Ovary (tissue), 9 donors: ENCODE data around the gene PLB1. TPM values are rescaled to one million over a fixed set of nuclear protein-coding genes. Genes with fewer than 3 reads are reported as not detected.

Source experiments
- DNase-seq, 5 donors: peaks; one replicate each; pipeline ENCODE4 v3.0.0-alpha.2; 2019 to 2020
- H3K27ac ChIP-seq, 2 donors: fragments of 200-600 bp; one replicate each; pipeline versions ENCODE4 v1.5.1 to v1.8.0; 2019 to 2022
- H3K27me3 ChIP-seq: fragments of 200-600 bp; one replicate; pipeline ENCODE4 v1.8.0; 2022
- H3K36me3 ChIP-seq: fragments of 200-600 bp; sonication (generic); one replicate; pipeline ENCODE4 v1.5.1; 2019
- H3K4me1 ChIP-seq: one replicate; pipeline ENCODE4 v1.8.1; 2013; ENCODE audit warnings: mild to moderate bottlenecking, moderate library complexity; ENCODE audit not compliant: insufficient read depth
- H3K4me3 ChIP-seq: fragments of 200-600 bp; sonication (generic); one replicate; pipeline ENCODE4 v1.5.1; 2017
- H3K9me3 ChIP-seq, 2 donors: fragments of 200-600 bp in 1 of 2; sonication (generic) in 1 of 2; one replicate each; pipeline versions ENCODE4 v1.5.1 to v1.8.1; 2013 to 2019; ENCODE audit warnings: mild to moderate bottlenecking in 1 of 2, moderate library complexity in 1 of 2
- CTCF ChIP-seq, 3 donors: fragments of 450-650 bp in 2 of 3; fragments of 200-600 bp in 1 of 3; IDR thresholded peaks; one replicate each; pipeline versions ENCODE4 v1.5.1 to v1.8.0; 2016 to 2022; ENCODE audit warnings: antibody characterized with exemption in 3 of 3, mild to moderate bottlenecking in 1 of 3
- EP300 ChIP-seq: sonication (generic); formaldehyde crosslinking; IDR thresholded peaks from one replicate; pipeline ENCODE4 v1.6.1; 2017; ENCODE audit warnings: antibody characterized with exemption
- POLR2A ChIP-seq: fragments of 450-650 bp; IDR thresholded peaks from one replicate; pipeline ENCODE4 v1.6.1; 2017; ENCODE audit warnings: antibody characterized with exemption, mild to moderate bottlenecking, moderate library complexity
- WGBS, 3 donors: extraction: QIAGEN DNeasy Blood & Tissue Kit in 1 of 3; methylation state at CpG; one replicate each; pipeline versions ENCODE4 v1.1.5 to v1.1.7; 2013 to 2017; 5-methylcytosine and 5-hydroxymethylcytosine counted together
- intact Hi-C, 4 donors: fragments of 100-400 bp; cut with DNase I; formaldehyde crosslinking; loops; one replicate each; pipeline versions ENCODE4 v1.11.0 to v1.15.1; 2022 to 2023
- polyA plus RNA-seq, 2 donors: library from polyadenylated mRNA; stranded (reverse); fragments of 200-250 nt in 1 of 2; fragments of 350-450 nt in 1 of 2; fragmentation: Illumina TruSeq in 1 of 2; extraction: RNeasy Lipid Tissue Mini Kit (QIAGEN cat#74804) in 1 of 2; gene quantifications; one replicate each; pipeline ENCODE4 v1.2.3, GENCODE V29; 2013 to 2014
- total RNA-seq, 7 donors: library from RNA; depleted of rRNA in 2 of 7; stranded (reverse); fragments of >200 nt in 2 of 7; fragmentation: NEBNext Ultra II Directional in 3 of 7; extraction: Animal tissue kit (Norgen Biotek cat#: 25700) in 3 of 7; gene quantifications; one replicate each; pipeline versions ENCODE4 v1.1.0 to v1.2.4, GENCODE V29; 2016 to 2023
- donor health status: DM: no; HTN: no; CAD: no; lungs with moderate emphysema.
- donor health status: DM: no; HTN: no; CAD: no.
- donor health status: Bipolar disorder and iron deficiency.
- donor health status: DM: yes; HTN: yes; CAD: no.
- donor health status: DM: no; HTN: no; CAD: no.
- donor health status: DM: yes; HTN: yes; CAD: no.

The PLB1 gene
- total and polyA plus RNA-seq, 9 donors: 0.99 to 9.3 (median 2.7) TPM

- Histone ChIP-seq H3K4me1 (peaks cover 18% of the 10 kb centered on the region), H3K9me3 (no peaks in the 10 kb centered on the region), H3K36me3 (no peaks in the 10 kb centered on the region), H3K27me3 (no peaks in the 10 kb centered on the region), H3K4me3 (no peak overlapping the region), H3K27ac (no peak overlapping the region)
- DNase-seq: no peak
- 59 to 70% (median 66%) methylated on average over 4 of the region's 4 CpGs for WGBS, 3 donors
- no peak for TF ChIP-seq EP300
- TF ChIP-seq CTCF (IDR thresholded peaks at IDR 0.05): no peak
- no peak for TF ChIP-seq POLR2A
- intact Hi-C loops: no loop called here
These were observed 153.0 kb downstream of the PLB1 start for GRCh38 chr2:28648671-28649395.

- H3K9me3 ChIP-seq: no peaks in the 10 kb centered on the region
- peaks cover 15% of the 10 kb centered on the region for H3K4me1 ChIP-seq
- H3K27ac ChIP-seq: no peak overlapping the region
- TF ChIP-seq CTCF (IDR thresholded peaks at IDR 0.05): no peak
- no peak for TF ChIP-seq POLR2A
- no peak for TF ChIP-seq EP300
- intact Hi-C loops: no loop called here
- 88 to 93% (median 93%) methylated on average over 8 of the region's 8 CpGs for whole genome bisulfite sequencing, 3 donors
- H3K27me3 ChIP-seq: no peaks in the 10 kb centered on the region
- H3K36me3 ChIP-seq: no peaks in the 10 kb centered on the region
- H3K4me3 ChIP-seq: no peak overlapping the region
- DNase-seq: no peak
These were observed 153.8 kb downstream of the PLB1 start for GRCh38 chr2:28649481-28650265.

- no peak for DNase-seq
These were observed 154.4 kb downstream of the PLB1 start for GRCh38 chr2:28650266-28650584.

DNA sequence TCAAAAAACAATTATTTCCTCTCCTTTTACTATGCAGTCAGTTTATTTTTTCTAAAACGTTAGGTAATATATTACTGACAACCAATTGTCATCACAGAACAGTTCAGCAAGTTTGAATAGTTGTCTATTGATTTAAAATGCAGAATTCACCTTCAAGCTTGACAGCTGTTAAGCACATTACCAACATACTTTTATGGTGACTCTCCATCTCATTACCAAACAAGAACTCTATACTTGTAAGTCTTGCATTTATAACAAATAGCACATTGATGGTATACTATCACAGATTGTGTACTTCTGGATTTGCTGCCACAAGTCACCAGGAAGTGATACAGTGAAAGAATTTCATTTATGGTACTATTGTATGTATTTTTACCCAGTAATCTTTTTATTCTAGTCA lies 156.4 kb downstream of the PLB1 start:
- WGBS, 3 donors: 43 to 52% (median 51%) methylated on average over 1 of the region's 1 CpG
- H3K4me1 ChIP-seq: peaks cover 10% of the 10 kb centered on the region
- no peaks in the 10 kb centered on the region for H3K27me3 ChIP-seq
- no peak overlapping the region for H3K4me3 ChIP-seq
- intact Hi-C loops: no loop called here
- H3K36me3 ChIP-seq: no peaks in the 10 kb centered on the region
- DNase-seq: no peak
- no peak overlapping the region for H3K27ac ChIP-seq
- no peak for TF ChIP-seq POLR2A
- no peak for TF ChIP-seq CTCF (IDR thresholded peaks at IDR 0.05)
- no peak for TF ChIP-seq EP300
- no peaks in the 10 kb centered on the region for H3K9me3 ChIP-seq

More at GRCh38 chr2:28650266-28650584, 154.4 kb downstream of the PLB1 start:
- Histone ChIP-seq H3K27me3 (no peaks in the 10 kb centered on the region), H3K4me1 (peaks cover 14% of the 10 kb centered on the region), H3K4me3 (no peak overlapping the region), H3K9me3 (no peaks in the 10 kb centered on the region), H3K36me3 (no peaks in the 10 kb centered on the region), H3K27ac (no peak overlapping the region)
- intact Hi-C loops: no loop called here
- WGBS, 3 donors: 73 to 86% (median 74%) methylated on average over 4 of the region's 4 CpGs
- TF ChIP-seq CTCF (IDR thresholded peaks at IDR 0.05): no peak
- no peak for TF ChIP-seq EP300
- TF ChIP-seq POLR2A: no peak
